B cell (primary cell): ENCODE data around the gene PGAM2.

ENCODE experiments used
- EZH2 ChIP-seq: IDR thresholded peaks from 2 replicates; pipeline ENCODE4 v1.6.1; 2012; ENCODE audit warnings: borderline replicate concordance, low read depth, mild to moderate bottlenecking, moderate library complexity, low read length; ENCODE audit not compliant: insufficient read depth, poor library complexity, severe bottlenecking
- TF ChIP-seq, protein P1 (sequence below): fragments of 200-600 bp; IDR thresholded peaks from one replicate; pipeline ENCODE4 v1.8.0; 2022; ENCODE audit warnings: antibody characterized with exemption, mild to moderate bottlenecking

DNA sequence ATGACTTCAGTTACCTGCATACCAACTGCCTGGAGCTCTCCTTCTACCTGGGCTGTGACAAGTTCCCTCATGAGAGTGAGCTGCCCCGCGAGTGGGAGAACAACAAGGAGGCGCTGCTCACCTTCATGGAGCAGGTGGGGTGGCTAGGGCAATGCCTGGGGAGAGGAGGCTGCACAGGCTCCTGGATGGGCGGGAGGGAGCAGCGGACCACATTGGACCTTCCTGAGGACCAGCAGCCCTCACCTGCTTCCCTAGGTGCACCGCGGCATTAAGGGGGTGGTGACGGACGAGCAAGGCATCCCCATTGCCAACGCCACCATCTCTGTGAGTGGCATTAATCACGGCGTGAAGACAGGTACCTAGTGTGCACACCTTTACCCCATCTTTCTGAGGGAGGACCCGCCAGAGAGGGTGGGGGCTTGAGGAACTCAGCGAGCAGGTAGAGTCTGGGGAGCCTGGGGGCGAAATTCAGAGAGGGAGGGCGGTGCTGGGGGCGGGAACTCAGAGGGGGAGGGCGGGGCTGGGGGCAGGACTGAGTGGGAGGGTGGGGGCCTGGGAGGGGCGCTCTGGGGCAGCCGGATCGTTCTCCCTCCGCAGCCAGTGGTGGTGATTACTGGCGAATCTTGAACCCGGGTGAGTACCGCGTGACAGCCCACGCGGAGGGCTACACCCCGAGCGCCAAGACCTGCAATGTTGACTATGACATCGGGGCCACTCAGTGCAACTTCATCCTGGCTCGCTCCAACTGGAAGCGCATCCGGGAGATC is 47.8 kb upstream of the PGAM2 start:
- TF ChIP-seq, protein P1, sequence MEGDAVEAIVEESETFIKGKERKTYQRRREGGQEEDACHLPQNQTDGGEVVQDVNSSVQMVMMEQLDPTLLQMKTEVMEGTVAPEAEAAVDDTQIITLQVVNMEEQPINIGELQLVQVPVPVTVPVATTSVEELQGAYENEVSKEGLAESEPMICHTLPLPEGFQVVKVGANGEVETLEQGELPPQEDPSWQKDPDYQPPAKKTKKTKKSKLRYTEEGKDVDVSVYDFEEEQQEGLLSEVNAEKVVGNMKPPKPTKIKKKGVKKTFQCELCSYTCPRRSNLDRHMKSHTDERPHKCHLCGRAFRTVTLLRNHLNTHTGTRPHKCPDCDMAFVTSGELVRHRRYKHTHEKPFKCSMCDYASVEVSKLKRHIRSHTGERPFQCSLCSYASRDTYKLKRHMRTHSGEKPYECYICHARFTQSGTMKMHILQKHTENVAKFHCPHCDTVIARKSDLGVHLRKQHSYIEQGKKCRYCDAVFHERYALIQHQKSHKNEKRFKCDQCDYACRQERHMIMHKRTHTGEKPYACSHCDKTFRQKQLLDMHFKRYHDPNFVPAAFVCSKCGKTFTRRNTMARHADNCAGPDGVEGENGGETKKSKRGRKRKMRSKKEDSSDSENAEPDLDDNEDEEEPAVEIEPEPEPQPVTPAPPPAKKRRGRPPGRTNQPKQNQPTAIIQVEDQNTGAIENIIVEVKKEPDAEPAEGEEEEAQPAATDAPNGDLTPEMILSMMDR = no peak
- no peak for TF ChIP-seq EZH2
